ENCODE measurements around the gene ZNF417. TPM values are rescaled to one million over a fixed set of nuclear protein-coding genes. Genes with fewer than 3 reads are reported as not detected.
"Not testable (repeated sequence)": the region's sequence is repeated elsewhere in the genome, so short reads cannot be mapped to it uniquely, and the experiment has no call there.

ZNF417 gene
- total RNA-seq, 1 experiment from 2014 or later, result 22.8 TPM

DNA sequence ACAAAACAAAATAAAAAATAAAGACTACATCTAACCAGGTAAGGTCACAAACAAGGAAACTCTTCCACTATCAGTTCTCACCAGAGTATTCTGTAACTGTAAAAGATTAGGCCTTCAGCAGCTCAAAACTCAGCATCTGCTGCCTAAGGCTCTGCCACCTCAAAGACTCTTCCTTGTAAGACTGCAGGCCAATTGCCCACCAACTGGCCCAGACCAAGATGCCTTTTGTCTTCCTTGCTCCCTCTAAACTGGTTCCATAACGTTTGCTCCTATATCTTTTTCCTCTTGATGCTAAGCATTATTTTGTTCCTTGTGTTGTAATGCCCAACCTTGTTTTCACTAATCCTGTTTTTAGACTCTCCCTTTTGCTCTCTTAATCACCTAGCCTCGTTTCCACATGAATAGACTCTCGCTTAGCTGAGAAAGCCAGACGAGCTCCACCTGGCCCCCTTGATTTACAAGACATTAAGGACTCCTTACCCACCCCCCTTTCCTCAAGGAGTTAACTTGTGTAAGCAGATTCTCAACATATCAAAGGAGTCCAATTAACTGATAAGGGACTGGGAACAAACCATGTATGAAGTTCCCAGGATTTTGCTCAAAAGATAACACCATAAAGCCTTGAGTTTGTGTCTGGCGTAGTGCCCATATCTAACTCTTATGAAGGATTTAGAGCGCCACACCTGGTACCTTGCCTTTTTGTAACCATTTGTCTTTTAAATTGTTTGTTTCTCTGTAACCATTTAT lies 29.0 kb downstream of the ZNF417 start:
- in situ Hi-C loops (cut with HindIII; ENCODE audit: low pct_unique_long_range_greater_than_20kb, low sequenced_read_pairs) (no loop called here), intact Hi-C loops (cut with micrococcal nuclease; ENCODE audit: unreplicated experiment) (no loop called here)
- TF ChIP-seq POLR2AphosphoS5 (IDR thresholded peaks at IDR 0.05; ENCODE audit: low read depth, low read length) (no peak), SIN3A (IDR thresholded peaks at IDR 0.05; ENCODE audit: borderline replicate concordance, insufficient read depth, low read depth, low read length) (no peak), TCF7L2 (IDR thresholded peaks at IDR 0.05; ENCODE audit: low read depth, low read length) (no peak)
- TF ChIP-seq, protein P1, sequence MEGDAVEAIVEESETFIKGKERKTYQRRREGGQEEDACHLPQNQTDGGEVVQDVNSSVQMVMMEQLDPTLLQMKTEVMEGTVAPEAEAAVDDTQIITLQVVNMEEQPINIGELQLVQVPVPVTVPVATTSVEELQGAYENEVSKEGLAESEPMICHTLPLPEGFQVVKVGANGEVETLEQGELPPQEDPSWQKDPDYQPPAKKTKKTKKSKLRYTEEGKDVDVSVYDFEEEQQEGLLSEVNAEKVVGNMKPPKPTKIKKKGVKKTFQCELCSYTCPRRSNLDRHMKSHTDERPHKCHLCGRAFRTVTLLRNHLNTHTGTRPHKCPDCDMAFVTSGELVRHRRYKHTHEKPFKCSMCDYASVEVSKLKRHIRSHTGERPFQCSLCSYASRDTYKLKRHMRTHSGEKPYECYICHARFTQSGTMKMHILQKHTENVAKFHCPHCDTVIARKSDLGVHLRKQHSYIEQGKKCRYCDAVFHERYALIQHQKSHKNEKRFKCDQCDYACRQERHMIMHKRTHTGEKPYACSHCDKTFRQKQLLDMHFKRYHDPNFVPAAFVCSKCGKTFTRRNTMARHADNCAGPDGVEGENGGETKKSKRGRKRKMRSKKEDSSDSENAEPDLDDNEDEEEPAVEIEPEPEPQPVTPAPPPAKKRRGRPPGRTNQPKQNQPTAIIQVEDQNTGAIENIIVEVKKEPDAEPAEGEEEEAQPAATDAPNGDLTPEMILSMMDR (IDR thresholded peaks at IDR 0.05), result no peak
- TF ChIP-seq, protein P2, sequence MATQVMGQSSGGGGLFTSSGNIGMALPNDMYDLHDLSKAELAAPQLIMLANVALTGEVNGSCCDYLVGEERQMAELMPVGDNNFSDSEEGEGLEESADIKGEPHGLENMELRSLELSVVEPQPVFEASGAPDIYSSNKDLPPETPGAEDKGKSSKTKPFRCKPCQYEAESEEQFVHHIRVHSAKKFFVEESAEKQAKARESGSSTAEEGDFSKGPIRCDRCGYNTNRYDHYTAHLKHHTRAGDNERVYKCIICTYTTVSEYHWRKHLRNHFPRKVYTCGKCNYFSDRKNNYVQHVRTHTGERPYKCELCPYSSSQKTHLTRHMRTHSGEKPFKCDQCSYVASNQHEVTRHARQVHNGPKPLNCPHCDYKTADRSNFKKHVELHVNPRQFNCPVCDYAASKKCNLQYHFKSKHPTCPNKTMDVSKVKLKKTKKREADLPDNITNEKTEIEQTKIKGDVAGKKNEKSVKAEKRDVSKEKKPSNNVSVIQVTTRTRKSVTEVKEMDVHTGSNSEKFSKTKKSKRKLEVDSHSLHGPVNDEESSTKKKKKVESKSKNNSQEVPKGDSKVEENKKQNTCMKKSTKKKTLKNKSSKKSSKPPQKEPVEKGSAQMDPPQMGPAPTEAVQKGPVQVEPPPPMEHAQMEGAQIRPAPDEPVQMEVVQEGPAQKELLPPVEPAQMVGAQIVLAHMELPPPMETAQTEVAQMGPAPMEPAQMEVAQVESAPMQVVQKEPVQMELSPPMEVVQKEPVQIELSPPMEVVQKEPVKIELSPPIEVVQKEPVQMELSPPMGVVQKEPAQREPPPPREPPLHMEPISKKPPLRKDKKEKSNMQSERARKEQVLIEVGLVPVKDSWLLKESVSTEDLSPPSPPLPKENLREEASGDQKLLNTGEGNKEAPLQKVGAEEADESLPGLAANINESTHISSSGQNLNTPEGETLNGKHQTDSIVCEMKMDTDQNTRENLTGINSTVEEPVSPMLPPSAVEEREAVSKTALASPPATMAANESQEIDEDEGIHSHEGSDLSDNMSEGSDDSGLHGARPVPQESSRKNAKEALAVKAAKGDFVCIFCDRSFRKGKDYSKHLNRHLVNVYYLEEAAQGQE (IDR thresholded peaks at IDR 0.05; ENCODE audit: insufficient read depth in 1 of 2, low read depth in 2 of 2, low read length in 1 of 2), result no peak
- ATAC-seq, result no peak
- POLR2A ChIA-PET, result no interaction called here
- Histone ChIP-seq H3K27ac (ENCODE audit: low read length) (no peak overlapping the region), H3K4me3 (ENCODE audit: low read depth in 2 of 2, low read length in 2 of 2) (no peak overlapping the region), H3K36me3 (ENCODE audit: control insufficient read depth, insufficient read depth, low read length) (no peaks in the 10 kb centered on the region), H3K27me3 (ENCODE audit: control insufficient read depth, insufficient read depth, low read length) (no peaks in the 10 kb centered on the region), H3K9me3 (ENCODE audit: control insufficient read depth, insufficient read depth, low read depth, low read length) (no peaks in the 10 kb centered on the region; the same call in 1 of the 2 replicates), H3K4me1 (ENCODE audit: control insufficient read depth, insufficient read depth, low read length) (no peaks in the 10 kb centered on the region)
- BruUV-seq (replicated peaks), result TSS peak; percentile 39
- CTCF ChIA-PET, result no interaction called here
- DNase-seq (ENCODE audit: low read depth, low spot score), result no peak

DNA sequence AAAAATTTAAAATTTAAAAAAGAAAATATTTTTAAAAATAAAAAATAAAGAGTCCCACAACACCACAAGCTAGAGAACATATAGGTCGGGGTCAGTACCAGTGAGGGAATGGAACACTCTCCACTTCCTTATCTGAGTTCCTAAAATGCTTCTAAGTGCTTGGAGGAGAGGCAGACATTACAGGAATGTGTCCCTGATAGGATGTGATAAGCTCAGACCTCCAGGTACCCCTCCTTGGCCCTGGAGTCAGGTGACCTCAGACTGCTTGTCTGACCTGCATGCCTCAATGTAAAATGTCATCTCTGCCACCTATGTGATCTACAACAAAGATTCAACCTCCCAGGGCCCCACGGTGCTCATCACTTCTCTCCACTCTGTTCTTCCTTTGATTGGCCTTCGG lies 30.3 kb downstream of the ZNF417 start:
- TF ChIP-seq TCF7L2 (IDR thresholded peaks at IDR 0.05; ENCODE audit: low read depth, low read length) (no peak), SIN3A (IDR thresholded peaks at IDR 0.05; ENCODE audit: borderline replicate concordance, insufficient read depth, low read depth, low read length) (no peak), POLR2AphosphoS5 (IDR thresholded peaks at IDR 0.05; ENCODE audit: low read depth, low read length) (no peak)
- TF ChIP-seq, protein P2 (IDR thresholded peaks at IDR 0.05; ENCODE audit: insufficient read depth in 1 of 2, low read depth in 2 of 2, low read length in 1 of 2), result no peak
- TF ChIP-seq, protein P1 (IDR thresholded peaks at IDR 0.05), result no peak
- intact Hi-C loops (cut with micrococcal nuclease; ENCODE audit: unreplicated experiment) (no loop called here), in situ Hi-C loops (cut with HindIII; ENCODE audit: low pct_unique_long_range_greater_than_20kb, low sequenced_read_pairs) (no loop called here)
- H3K27ac ChIP-seq (ENCODE audit: low read length), result no peak overlapping the region
- no peaks in the 10 kb centered on the region for H3K4me1 ChIP-seq (ENCODE audit: control insufficient read depth, insufficient read depth, low read length)
- no peaks in the 10 kb centered on the region; the same call in 1 of the 2 replicates for H3K9me3 ChIP-seq (ENCODE audit: control insufficient read depth, insufficient read depth, low read depth, low read length)
- no peaks in the 10 kb centered on the region for H3K36me3 ChIP-seq (ENCODE audit: control insufficient read depth, insufficient read depth, low read length)
- no TSS peak for BruUV-seq (replicated peaks)
- ChIA-PET POLR2A (no interaction called here), CTCF (no interaction called here)
- H3K27me3 ChIP-seq (ENCODE audit: control insufficient read depth, insufficient read depth, low read length), result no peaks in the 10 kb centered on the region
- no peak for ATAC-seq
- DNase-seq (ENCODE audit: low read depth, low spot score), result no peak
- no peak overlapping the region for H3K4me3 ChIP-seq (ENCODE audit: low read depth in 2 of 2, low read length in 2 of 2)

DNA sequence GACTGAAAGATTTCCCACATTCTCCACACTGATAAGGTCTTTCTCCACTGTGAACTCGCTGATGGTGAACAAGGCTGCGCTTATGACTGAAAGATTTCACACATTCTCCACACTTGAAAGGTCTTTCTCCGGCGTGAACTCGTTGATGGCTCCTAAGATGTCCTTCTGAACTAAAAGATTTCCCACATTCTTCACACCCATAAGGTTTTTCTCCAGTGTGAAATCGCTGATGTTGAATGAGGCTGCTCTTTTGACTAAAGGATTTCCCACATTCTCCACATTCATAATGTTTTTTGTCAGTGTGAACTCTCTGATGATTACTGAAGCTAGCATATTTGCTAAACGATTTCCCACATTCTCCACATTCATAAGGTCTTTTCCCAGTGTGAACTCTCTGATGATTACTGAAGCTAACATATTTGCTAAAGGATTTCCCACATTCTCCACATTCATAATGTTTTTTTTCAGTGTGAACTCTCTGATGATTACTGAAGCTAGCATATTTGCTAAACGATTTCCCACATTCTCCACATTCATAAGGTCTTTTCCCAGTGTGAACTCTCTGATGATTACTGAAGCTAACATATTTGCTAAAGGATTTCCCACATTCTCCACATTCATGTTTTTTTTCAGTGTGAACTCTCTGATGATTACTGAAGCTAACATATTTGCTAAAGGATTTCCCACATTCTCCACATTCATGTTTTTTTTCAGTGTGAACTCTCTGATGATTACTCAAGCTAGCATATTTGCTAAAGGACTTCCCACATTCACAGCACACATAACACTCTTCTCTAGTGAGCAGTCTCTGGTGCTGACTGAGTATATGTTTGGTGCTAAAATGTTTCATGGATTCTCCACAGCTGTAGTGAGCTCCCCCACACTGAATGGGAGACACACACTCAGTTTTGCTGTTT lies 42.3 kb downstream of the ZNF417 start:
- intact Hi-C loops (cut with micrococcal nuclease; ENCODE audit: unreplicated experiment); DNase-seq (ENCODE audit: low read depth, low spot score); H3K36me3 ChIP-seq (ENCODE audit: control insufficient read depth, insufficient read depth, low read length); H3K27me3 ChIP-seq (ENCODE audit: control insufficient read depth, insufficient read depth, low read length); POLR2A ChIA-PET; H3K4me1 ChIP-seq (ENCODE audit: control insufficient read depth, insufficient read depth, low read length); BruUV-seq (replicated peaks); H3K27ac ChIP-seq (ENCODE audit: low read length); H3K4me3 ChIP-seq (ENCODE audit: low read depth in 2 of 2, low read length in 2 of 2); ATAC-seq; in situ Hi-C loops (cut with HindIII; ENCODE audit: low pct_unique_long_range_greater_than_20kb, low sequenced_read_pairs); CTCF ChIA-PET: not testable (repeated sequence)
- H3K9me3 ChIP-seq (ENCODE audit: control insufficient read depth, insufficient read depth, low read depth, low read length), result peaks cover 38% of the 10 kb centered on the region

All from Panc1 (cell line).